K562 (cell line): ENCODE data around the gene CTNNBL1. TPM values are rescaled to one million over a fixed set of nuclear protein-coding genes. Genes with fewer than 3 reads are reported as not detected.

Source experiments
- ATAC-seq: fragments of 200-7000 bp; cut with Tn5 transposase; 3 replicates; pipeline ENCODE4 v1.9.1; 2020; ENCODE audit warnings: moderate library complexity
- BruUV-seq: library from RNA; stranded (reverse); fragments of 400-500 nt; replicated peaks from 2 replicates; lab custom pipeline; 2021; lab: Mats Ljungman, UMichigan
- CTCF ChIA-PET: fragments of 300-600 bp; formaldehyde crosslinking; extraction: SDS; loops from one replicate; lab custom pipeline; 2021; ENCODE audit warnings: low intra/inter-chr PET ratio; lab: Yijun Ruan, JAX
- POLR2A ChIA-PET: fragments of 300-600, 350-650 bp; sonication (Branson Sonifier 250); formaldehyde crosslinking; extraction: SDS; loops from one replicate; lab custom pipeline; 2021; ENCODE audit warnings: antibody characterized with exemption, inconsistent platforms; lab: Yijun Ruan, JAX
- DNase-seq, 4 experiments: peaks; one replicate each; pipeline versions ENCODE4 v3.0.0 to v3.0.0-alpha.2; 2011 to 2018; ENCODE audit warnings: low spot score in 3 of 4, mixed read lengths in 3 of 4; ENCODE audit errors: extremely low read depth in 1 of 4
- FAIRE-seq: peaks from 2 replicates; lab custom pipeline; 2011; peaks lifted over from hg19 to GRCh38; lab: Jason Lieb, UNC
- H2AFZ ChIP-seq: 2 replicates; pipeline ENCODE4 v1.6.0; 2011; ENCODE audit warnings: low read depth, low read length, control low read depth, inconsistent platforms
- H3K27ac ChIP-seq: fragments of 200-600 bp; 3 replicates; pipeline ENCODE4 v1.8.0; 2011; ENCODE audit warnings: low read depth, mild to moderate bottlenecking, control low read depth, inconsistent platforms, low read length, moderate library complexity, mixed read lengths; ENCODE audit errors: extremely low read depth
- H3K27me3 ChIP-seq, 2 experiments: fragments of 300-600 bp in 1 of 2; 2 replicates in 1 of 2; 3 replicates in 1 of 2; pipeline versions ENCODE4 v1.6.0 to v1.8.0; 2011; ENCODE audit warnings: inconsistent platforms in 2 of 2, low read length in 2 of 2, mild to moderate bottlenecking in 1 of 2, mixed read lengths in 1 of 2, moderate library complexity in 1 of 2; ENCODE audit not compliant: control insufficient read depth in 2 of 2, insufficient read depth in 2 of 2
- H3K36me3 ChIP-seq: fragments of 300-600 bp; 3 replicates; pipeline ENCODE4 v1.8.0; 2011; ENCODE audit warnings: mild to moderate bottlenecking, low read length, inconsistent platforms; ENCODE audit not compliant: control insufficient read depth, insufficient read depth
- H3K4me1 ChIP-seq, 2 experiments: fragments of 200-600 bp in 1 of 2; replicated peaks in 1 of 2; 2 replicates in 1 of 2; 3 replicates in 1 of 2; pipeline versions ENCODE4 v1.5.1 to v1.8.0; 2011; ENCODE audit warnings: inconsistent platforms in 2 of 2, low read length in 2 of 2, mild to moderate bottlenecking in 1 of 2, mixed read lengths in 1 of 2, moderate library complexity in 1 of 2; ENCODE audit not compliant: control insufficient read depth in 2 of 2, insufficient read depth in 2 of 2
- H3K4me2 ChIP-seq: 2 replicates; pipeline ENCODE4 v1.6.1; 2011; ENCODE audit warnings: low read length, control low read depth, inconsistent platforms, mixed read lengths; ENCODE audit not compliant: insufficient read depth
- H3K4me3 ChIP-seq: fragments of 200-600 bp; sonication (generic), shearing (Covaris generic); 2 replicates; pipeline ENCODE4 v1.5.1; 2016; ENCODE audit warnings: control low read depth, inconsistent platforms
- H3K79me2 ChIP-seq: fragments of 200-600 bp; 3 replicates; pipeline ENCODE4 v1.8.0; 2011; ENCODE audit warnings: low read length, inconsistent platforms; ENCODE audit not compliant: control insufficient read depth, insufficient read depth
- H3K9ac ChIP-seq, 2 experiments: 2 replicates each; pipeline versions ENCODE4 v1.6.0 to v1.6.1; 2011; ENCODE audit warnings: low read depth in 2 of 2, low read length in 2 of 2, control low read depth in 1 of 2, inconsistent platforms in 1 of 2, mild to moderate bottlenecking in 1 of 2, mixed read lengths in 1 of 2; ENCODE audit not compliant: insufficient read depth in 1 of 2
- H3K9me1 ChIP-seq: one replicate; pipeline ENCODE4 v1.6.0; 2011; ENCODE audit warnings: inconsistent platforms, mild to moderate bottlenecking, low read length, moderate library complexity; ENCODE audit not compliant: control insufficient read depth, insufficient read depth
- H3K9me3 ChIP-seq: replicated peaks from 2 replicates; pipeline ENCODE4 v1.5.1; 2011; ENCODE audit warnings: low read depth, low read length, inconsistent platforms; ENCODE audit not compliant: control insufficient read depth, insufficient read depth
- H4K20me1 ChIP-seq: replicated peaks from 2 replicates; pipeline ENCODE4 v1.6.1; 2011; ENCODE audit warnings: low read length, inconsistent platforms, mixed read lengths; ENCODE audit not compliant: control insufficient read depth, insufficient read depth
- ARID3B ChIP-seq: fragments of 250-450 bp; sonication (Bioruptor Pico); IDR thresholded peaks from 2 replicates; pipeline ENCODE4 v1.4.0; 2020; ENCODE audit warnings: borderline replicate concordance
- BCL6 ChIP-seq: fragments of 250-450 bp; sonication (Bioruptor Pico); IDR thresholded peaks from 2 replicates; pipeline ENCODE4 v1.4.0; 2020
- ETV6 ChIP-seq, 3 experiments: fragments of 150-350 bp in 1 of 3; sonication (generic) in 1 of 3; formaldehyde crosslinking in 1 of 3; IDR thresholded peaks; 2 replicates each; pipeline versions ENCODE4 v1.6.1 to v1.8.0; 2014 to 2022; ENCODE audit warnings: borderline replicate concordance in 2 of 3, low read depth in 2 of 3, antibody characterized with exemption in 1 of 3, low read length in 1 of 3, mild to moderate bottlenecking in 1 of 3, missing genetic modification reagents in 1 of 3
- FOS ChIP-seq: IDR thresholded peaks from 3 replicates; pipeline ENCODE4 v1.6.1; 2011; ENCODE audit not compliant: insufficient read length; ENCODE audit errors: extremely low read depth
- GTF3C2 ChIP-seq: IDR thresholded peaks from 3 replicates; pipeline ENCODE4 v1.6.1; 2011; ENCODE audit warnings: borderline replicate concordance, mild to moderate bottlenecking, moderate library complexity; ENCODE audit not compliant: insufficient read length; ENCODE audit errors: extremely low read depth
- HNRNPK ChIP-seq: fragments of 200-400 bp; formaldehyde crosslinking; IDR thresholded peaks from one replicate; pipeline ENCODE4 v1.6.1; 2018; ENCODE audit warnings: mild to moderate bottlenecking, low read depth, low read length; ENCODE audit not compliant: poor library complexity, severe bottlenecking
- NCOA1 ChIP-seq: fragments of 450-650 bp; IDR thresholded peaks from 2 replicates; pipeline ENCODE4 v1.6.1; 2016; ENCODE audit warnings: low read depth
- NFE2 ChIP-seq: IDR thresholded peaks from 2 replicates; pipeline ENCODE4 v1.6.1; 2014; ENCODE audit warnings: antibody characterized with exemption, low read depth
- RFX1 ChIP-seq: fragments of 450-650 bp; IDR thresholded peaks from 2 replicates; pipeline ENCODE4 v1.6.1; 2016; ENCODE audit warnings: mild to moderate bottlenecking, moderate library complexity
- RNF219 ChIP-seq: fragments of 250-450 bp; sonication (Bioruptor Pico); IDR thresholded peaks from 2 replicates; pipeline ENCODE4 v1.5.0; 2022; ENCODE audit warnings: mild to moderate bottlenecking
- TBL1XR1 ChIP-seq, 2 experiments: IDR thresholded peaks; 2 replicates each; pipeline ENCODE4 v1.6.1; 2012; ENCODE audit warnings: improper control_type of control experiment in 2 of 2, low read length in 2 of 2, mild to moderate bottlenecking in 1 of 2
- ZFPM2 ChIP-seq: fragments of 250-450 bp; sonication (Bioruptor Pico); IDR thresholded peaks from 2 replicates; pipeline ENCODE4 v1.5.1; 2022; ENCODE audit warnings: mild to moderate bottlenecking
- ZFX ChIP-seq: sonication (generic); formaldehyde crosslinking; IDR thresholded peaks from 2 replicates; pipeline ENCODE4 v1.8.0; 2022; ENCODE audit warnings: mild to moderate bottlenecking, missing genetic modification reagents, moderate library complexity
- WGBS: fragments of 100-300 bp; shearing (Covaris generic); methylation state at CpG from one replicate; pipeline ENCODE4 v1.1.6; 2016; ENCODE audit warnings: low coverage, mixed read lengths; ENCODE audit not compliant: insufficient coverage; ENCODE audit errors: missing lambda C conversion rate; 5-methylcytosine and 5-hydroxymethylcytosine counted together
- in situ Hi-C: fragments of 300-500 bp; cut with MboI; formaldehyde crosslinking; loops from 4 replicates; pipeline ENCODE4 v1.15.0; 2018; ENCODE audit warnings: inconsistent platforms, mixed read lengths
- intact Hi-C: fragments of 100-400 bp; cut with micrococcal nuclease; formaldehyde crosslinking; loops from 2 replicates; pipeline ENCODE4 v1.14.2; 2022
- polyA plus RNA-seq, 8 experiments: library from polyadenylated mRNA; depleted of rRNA in 4 of 8; stranded (reverse) in 5 of 8; unstranded in 3 of 8; fragments of >200 nt; fragmentation: Nextera tagmentation in 2 of 8; fragmentation: Illumina TruSeq in 1 of 8; extraction: Ambion mirVana in 2 of 8; extraction: Trizol in 1 of 8; gene quantifications; 2 replicates each; pipeline versions ENCODE4 v1.2.1 to v1.2.3, GENCODE V29; 2011 to 2014; ENCODE audit warnings: inconsistent platforms in 1 of 8, missing spikeins in 1 of 8
- total RNA-seq, 7 experiments: library from RNA; depleted of rRNA in 6 of 7; stranded (reverse); fragments of >200 nt in 6 of 7; fragmentation: Illumina TruSeq in 2 of 7; extraction: Trizol in 2 of 7; gene quantifications; 2 replicates each; pipeline versions ENCODE4 v1.2.1 to v1.2.3, GENCODE V29; 2011 to 2021; ENCODE audit warnings: low replicate concordance in 1 of 7

The CTNNBL1 gene
- total and polyA plus RNA-seq, 9 of the 15 experiments (the other 6 are each of a cell fraction or from before 2014, with no cell fraction given) = 32.4 to 85.6 (median 43.6) TPM

GRCh38 chr20:37882961-37883712, 189.3 kb downstream of the CTNNBL1 start (continued):
- TF ChIP-seq RNF219 = no peak
- no peak for TF ChIP-seq NFE2

- intact Hi-C loops (no loop called here), in situ Hi-C loops (no loop called here)
- Histone ChIP-seq H3K27ac (no peak overlapping the region), H3K79me2 (no peaks in the 10 kb centered on the region), H3K9ac (no peak overlapping the region), H3K9me3 (no peaks in the 10 kb centered on the region), H3K27me3 (peaks cover 39 to 89% of the 10 kb centered on the region in 2 experiments), H3K4me3 (no peak overlapping the region), H2AFZ (no peak overlapping the region), H3K9me1 (no peaks in the 10 kb centered on the region), H4K20me1 (peaks cover 11% of the 10 kb centered on the region; the same call in 1 of the 2 replicates), H3K36me3 (no peaks in the 10 kb centered on the region), H3K4me2 (no peak overlapping the region), H3K4me1 (peaks cover 11 to 18% of the 10 kb centered on the region in 2 experiments; a peak in 4 of 5 replicates)
- BruUV-seq = no TSS peak
- ChIA-PET CTCF (no interaction called here), POLR2A (no interaction called here)
- FAIRE-seq = no peak
- no peak for ATAC-seq
- DNase-seq = no peak
- 5% methylated on average over 8 of the region's 8 CpGs for WGBS
- TF ChIP-seq HNRNPK (no peak), ARID3B (no peak), ETV6 (IDR thresholded peaks at IDR 0.05; ENCODE audit: borderline replicate concordance in 1 of 2, low read depth in 2 of 2, low read length in 1 of 2) (no peak), ETV6 (CRISPR knock-in tag; IDR thresholded peaks at IDR 0.05; ENCODE audit: borderline replicate concordance) (no peak), TBL1XR1 (IDR thresholded peaks at IDR 0.05; ENCODE audit: low read length in 2 of 2) (no peak), ZFX (CRISPR knock-in tag) (no peak), BCL6 (CRISPR knock-in tag) (no peak), RFX1 (no peak), FOS (no peak), NCOA1 (no peak), GTF3C2 (no peak), ZFPM2 (no peak)
Measured at GRCh38 chr20:37885042-37885441, 191.2 kb downstream of the CTNNBL1 start.
